OCI-LY1 (cell line): Measurements from ENCODE around the gene CNEP1R1.

ENCODE experiments used
- EZH2 ChIP-seq: fragments of 200-600 bp; sonication (generic), shearing (Covaris generic); IDR thresholded peaks from 2 replicates; pipeline ENCODE4 v1.8.0; 2017; ENCODE audit warnings: borderline replicate concordance, mixed run types, mild to moderate bottlenecking, antibody characterized with exemption, low read length, moderate library complexity, mixed read lengths
- TF ChIP-seq, protein P1 (sequence below): fragments of 200-600 bp; sonication (generic), shearing (Covaris generic); IDR thresholded peaks from 2 replicates; pipeline ENCODE4 v1.5.1; 2017; ENCODE audit warnings: mild to moderate bottlenecking, antibody characterized with exemption, low read length, moderate library complexity, mixed read lengths

GRCh38 chr16:50037662-50038220, 12.7 kb downstream of the CNEP1R1 start:
- TF ChIP-seq, protein P1, sequence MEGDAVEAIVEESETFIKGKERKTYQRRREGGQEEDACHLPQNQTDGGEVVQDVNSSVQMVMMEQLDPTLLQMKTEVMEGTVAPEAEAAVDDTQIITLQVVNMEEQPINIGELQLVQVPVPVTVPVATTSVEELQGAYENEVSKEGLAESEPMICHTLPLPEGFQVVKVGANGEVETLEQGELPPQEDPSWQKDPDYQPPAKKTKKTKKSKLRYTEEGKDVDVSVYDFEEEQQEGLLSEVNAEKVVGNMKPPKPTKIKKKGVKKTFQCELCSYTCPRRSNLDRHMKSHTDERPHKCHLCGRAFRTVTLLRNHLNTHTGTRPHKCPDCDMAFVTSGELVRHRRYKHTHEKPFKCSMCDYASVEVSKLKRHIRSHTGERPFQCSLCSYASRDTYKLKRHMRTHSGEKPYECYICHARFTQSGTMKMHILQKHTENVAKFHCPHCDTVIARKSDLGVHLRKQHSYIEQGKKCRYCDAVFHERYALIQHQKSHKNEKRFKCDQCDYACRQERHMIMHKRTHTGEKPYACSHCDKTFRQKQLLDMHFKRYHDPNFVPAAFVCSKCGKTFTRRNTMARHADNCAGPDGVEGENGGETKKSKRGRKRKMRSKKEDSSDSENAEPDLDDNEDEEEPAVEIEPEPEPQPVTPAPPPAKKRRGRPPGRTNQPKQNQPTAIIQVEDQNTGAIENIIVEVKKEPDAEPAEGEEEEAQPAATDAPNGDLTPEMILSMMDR: no peak
- no peak for TF ChIP-seq EZH2
